ENCODE data around the gene ADGRG1. TPM values are rescaled to one million over a fixed set of nuclear protein-coding genes. Genes with fewer than 3 reads are reported as not detected.

Gene ADGRG1
- total RNA-seq, 4 donors from 2014 or later: 40.0 to 55.3 (median 45.7) TPM

GRCh38 chr16:57589374-57589773, 39.1 kb upstream of the ADGRG1 start:
- intact Hi-C loops (cut with DNase I; ENCODE audit: low total_unique reads): no loop called here

GRCh38 chr16:57590654-57591085, 37.8 kb upstream of the ADGRG1 start:
- no peak for TF ChIP-seq POLR2A (IDR thresholded peaks at IDR 0.05)
- TF ChIP-seq EP300 (IDR thresholded peaks at IDR 0.05; ENCODE audit: low read depth): no peak
- TF ChIP-seq CTCF (IDR thresholded peaks at IDR 0.05): no peak
- no peak for TF ChIP-seq POLR2AphosphoS5 (IDR thresholded peaks at IDR 0.05)

More at GRCh38 chr16:57589374-57589773, 39.1 kb upstream of the ADGRG1 start:
- Histone ChIP-seq H3K9me3 (no peaks in the 10 kb centered on the region), H3K36me3 (no peaks in the 10 kb centered on the region), H3K27ac (no peak overlapping the region), H3K4me3 (no peak overlapping the region), H3K27me3 (peaks cover 6% of the 10 kb centered on the region), H3K4me1 (peaks cover 0 to 3% (median 2%) of the 10 kb centered on the region in 4 donors)
- in situ Hi-C loops (cut with MboI; ENCODE audit: low pct_ligation_motif_present in 1 of 4, low pct_unique_long_range_greater_than_20kb in 1 of 4, low sequenced_read_pairs in 3 of 4): no loop called here
- DNase-seq: no peak
- WGBS, 2 donors (ENCODE audit: low coverage in 1 of 2): 56 to 89% methylated on average over 6 to 7 of the region's 7 CpGs
- TF ChIP-seq CTCF (IDR thresholded peaks at IDR 0.05) (no peak), POLR2AphosphoS5 (IDR thresholded peaks at IDR 0.05) (no peak), EP300 (IDR thresholded peaks at IDR 0.05; ENCODE audit: low read depth) (no peak), POLR2A (IDR thresholded peaks at IDR 0.05) (no peak)

DNA sequence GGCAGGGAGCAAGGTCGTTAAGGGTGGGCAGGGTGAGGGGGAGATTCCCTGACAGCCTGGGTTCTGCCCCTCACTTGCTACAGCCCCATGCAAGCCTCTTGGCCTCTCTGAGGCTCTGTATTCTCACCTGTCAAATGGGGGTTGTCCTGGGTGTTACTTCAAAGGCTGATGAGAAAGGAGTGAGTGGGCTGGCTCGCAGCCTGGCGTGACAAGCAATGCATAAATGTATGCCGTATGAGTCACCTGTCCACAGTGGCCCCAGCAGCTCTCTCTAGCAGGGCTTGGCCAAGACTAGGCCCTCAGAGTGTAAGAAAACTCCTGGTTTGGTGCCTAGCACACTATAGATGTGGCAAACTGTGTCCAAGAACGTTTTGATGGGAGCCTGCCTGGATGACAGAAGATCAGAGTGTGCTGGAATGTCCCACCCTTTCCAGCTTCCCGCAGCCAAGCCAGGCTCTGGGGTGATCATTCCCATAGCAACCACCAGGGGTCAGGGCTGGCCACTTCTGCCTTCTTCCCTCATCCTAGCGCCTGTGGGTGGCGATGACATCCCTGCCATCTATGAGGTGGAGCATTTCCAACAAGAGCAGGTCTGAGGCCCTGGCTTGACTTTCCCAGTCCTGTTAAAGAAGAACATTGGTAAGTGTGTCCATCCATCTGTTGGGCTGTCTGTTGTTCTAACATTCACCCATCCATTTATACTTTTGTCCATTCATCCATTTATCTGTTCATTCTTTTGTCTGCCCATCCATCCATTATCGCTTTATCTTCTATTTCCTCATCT, 37.2 kb upstream of the ADGRG1 start:
- 20 to 46% methylated on average over 2 to 9 of the region's 9 CpGs for WGBS, 2 donors (ENCODE audit: low coverage in 1 of 2)
- Histone ChIP-seq H3K9me3 (peaks cover 0 to 6% of the 10 kb centered on the region in 2 donors), H3K4me3 (no peak overlapping the region), H3K27ac (no peak overlapping the region), H3K27me3 (peaks cover 6% of the 10 kb centered on the region), H3K4me1 (peaks cover 0 to 3% (median 2%) of the 10 kb centered on the region in 4 donors), H3K36me3 (no peaks in the 10 kb centered on the region)
- intact Hi-C loops (cut with DNase I; ENCODE audit: low total_unique reads): loop anchor here (5.0 kb wide), 1 partner anchor 56 kb away; no protein-coding TSS in a partner anchor
- DNase-seq: peak; percentile 76
- in situ Hi-C loops (cut with MboI; ENCODE audit: low pct_ligation_motif_present in 1 of 4, low pct_unique_long_range_greater_than_20kb in 1 of 4, low sequenced_read_pairs in 3 of 4): loop anchor here in 2 of 4 donors (10.0 kb wide), 2 partner anchors 54 to 64 kb away; no protein-coding TSS in a partner anchor
- no peak for TF ChIP-seq EP300 (IDR thresholded peaks at IDR 0.05; ENCODE audit: low read depth)
- peak; percentile 72 to 88 (median 88) for TF ChIP-seq CTCF (IDR thresholded peaks at IDR 0.05)

More at GRCh38 chr16:57590654-57591085, 37.8 kb upstream of the ADGRG1 start:
- Histone ChIP-seq H3K9me3 (peaks cover 0 to under 1% of the 10 kb centered on the region in 2 donors), H3K4me3 (no peak overlapping the region), H3K36me3 (no peaks in the 10 kb centered on the region), H3K27ac (no peak overlapping the region), H3K27me3 (peaks cover 6% of the 10 kb centered on the region), H3K4me1 (peaks cover 0 to 3% (median 2%) of the 10 kb centered on the region in 4 donors)
- WGBS, 2 donors (ENCODE audit: low coverage in 1 of 2): 58 to 61% methylated on average over 4 to 8 of the region's 8 CpGs
- in situ Hi-C loops (cut with MboI; ENCODE audit: low pct_ligation_motif_present in 1 of 4, low pct_unique_long_range_greater_than_20kb in 1 of 4, low sequenced_read_pairs in 3 of 4) (loop anchor here in 2 of 4 donors (10.0 kb wide), 2 partner anchors 54 to 64 kb away; no protein-coding TSS in a partner anchor), intact Hi-C loops (cut with DNase I; ENCODE audit: low total_unique reads) (loop anchor here (5.0 kb wide), 1 partner anchor 57 kb away; no protein-coding TSS in a partner anchor)
- DNase-seq: no peak

GRCh38 chr16:57591870-57592485, 36.5 kb upstream of the ADGRG1 start:
- peak overlapping the region in 1 of 4 donors; percentile 48 for H3K27ac ChIP-seq
- intact Hi-C loops (cut with DNase I; ENCODE audit: low total_unique reads): loop anchor here (5.0 kb wide), 1 partner anchor 55 kb away; no protein-coding TSS in a partner anchor
- no peak overlapping the region for H3K4me3 ChIP-seq
- peaks cover 6% of the 10 kb centered on the region for H3K27me3 ChIP-seq
- in situ Hi-C loops (cut with MboI; ENCODE audit: low pct_ligation_motif_present in 1 of 4, low pct_unique_long_range_greater_than_20kb in 1 of 4, low sequenced_read_pairs in 3 of 4): loop anchor here in 2 of 4 donors (10.0 kb wide), 2 partner anchors 53 to 63 kb away; no protein-coding TSS in a partner anchor
- no peak for TF ChIP-seq POLR2AphosphoS5 (IDR thresholded peaks at IDR 0.05)
- no peak for TF ChIP-seq CTCF (IDR thresholded peaks at IDR 0.05)
- TF ChIP-seq EP300 (IDR thresholded peaks at IDR 0.05; ENCODE audit: low read depth): no peak
- no peaks in the 10 kb centered on the region for H3K36me3 ChIP-seq
- H3K4me1 ChIP-seq: peaks cover 0 to 3% (median 2%) of the 10 kb centered on the region in 4 donors
- no peak for DNase-seq
- H3K9me3 ChIP-seq: peaks cover 0 to 6% of the 10 kb centered on the region in 2 donors
- WGBS, 2 donors (ENCODE audit: low coverage in 1 of 2): 68 to 77% methylated on average over 5 to 7 of the region's 7 CpGs

Measured in transverse colon (tissue), 4 donors.